DOHH2 (cell line): ENCODE data around the gene BIN1.

Experiments used
- CTCF ChIP-seq: fragments of 200-600 bp; sonication (generic); IDR thresholded peaks from one replicate; pipeline ENCODE4 v1.5.1; 2014; ENCODE audit warnings: antibody characterized with exemption, mild to moderate bottlenecking, low read depth, low read length; ENCODE audit not compliant: poor library complexity, severe bottlenecking
- EZH2phosphoT487 ChIP-seq: fragments of 200-600 bp; sonication (generic); IDR thresholded peaks from 2 replicates; pipeline ENCODE4 v1.6.1; 2017; ENCODE audit warnings: borderline replicate concordance, mild to moderate bottlenecking, antibody characterized with exemption, low read length, moderate library complexity, mixed read lengths

DNA sequence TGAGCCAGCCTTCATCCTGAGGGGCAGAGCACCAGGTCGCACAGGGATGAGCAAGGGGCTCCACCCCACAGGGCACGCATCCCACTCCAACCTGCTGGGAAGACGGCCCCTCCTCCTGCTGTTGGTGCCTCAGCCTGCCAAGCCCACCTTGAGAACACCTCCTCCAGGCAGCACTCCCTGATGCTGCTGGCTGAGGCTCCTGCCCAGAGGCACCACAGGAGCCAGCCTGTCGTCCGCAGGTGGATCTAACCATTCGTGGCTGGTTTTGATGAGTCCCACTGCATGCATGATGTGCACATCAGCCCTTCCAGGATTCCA, 58.4 kb downstream of the BIN1 start:
- no peak for TF ChIP-seq CTCF
- no peak for TF ChIP-seq EZH2phosphoT487
